HG03280 (cell line): ENCODE measurements around the gene RUNX2.

Source experiments
- ATAC-seq: cut with Tn5 transposase; IDR thresholded peaks from one replicate; pipeline ENCODE4 v1.9.1; 2021; ENCODE audit warnings: mild to moderate bottlenecking, moderate library complexity; ENCODE audit not compliant: unreplicated experiment

RUNX2 gene

DNA sequence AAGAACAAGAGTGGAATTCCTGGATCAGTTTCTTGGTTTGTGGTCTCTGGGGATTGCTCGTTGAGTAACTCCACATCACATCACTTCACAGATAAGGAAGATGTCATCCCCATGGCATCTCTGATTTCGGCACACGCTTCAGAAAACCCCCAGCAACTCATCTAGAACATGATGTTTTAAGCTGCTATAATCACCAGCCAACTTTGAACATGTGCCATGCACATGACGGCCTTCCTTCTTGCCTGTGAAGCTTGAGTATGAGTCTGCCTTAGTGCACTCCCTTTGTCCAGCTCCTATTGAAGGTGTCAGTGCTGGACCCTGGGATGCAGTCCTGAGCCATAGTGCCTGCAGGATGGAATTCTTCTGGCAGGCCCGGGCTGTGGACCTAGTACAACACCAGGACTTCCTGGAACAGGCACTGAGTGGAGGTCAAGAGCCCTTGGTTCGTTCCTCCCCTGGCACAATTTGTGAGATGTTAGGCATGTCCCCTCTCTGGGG, 281.1 kb downstream of the RUNX2 start:
- no peak for ATAC-seq

DNA sequence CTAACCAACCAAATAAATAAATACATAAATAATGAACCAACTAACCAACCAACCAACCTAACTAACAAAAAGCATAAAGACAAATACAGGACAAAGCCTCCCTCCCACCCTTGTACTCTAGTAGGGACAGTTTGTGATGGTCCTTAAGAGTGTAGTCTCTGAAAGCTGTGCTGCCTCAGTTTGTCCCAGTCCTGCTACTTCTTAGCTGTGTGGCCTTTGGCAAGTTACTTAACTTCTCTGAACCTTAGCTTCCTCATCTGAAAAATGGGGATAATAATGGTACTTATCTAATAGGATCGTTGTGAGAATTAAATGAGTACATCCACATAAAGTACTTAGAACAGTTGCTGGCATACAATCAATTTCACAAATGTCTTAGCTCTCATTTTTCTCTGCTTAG, 282.2 kb downstream of the RUNX2 start:
- no peak for ATAC-seq

DNA sequence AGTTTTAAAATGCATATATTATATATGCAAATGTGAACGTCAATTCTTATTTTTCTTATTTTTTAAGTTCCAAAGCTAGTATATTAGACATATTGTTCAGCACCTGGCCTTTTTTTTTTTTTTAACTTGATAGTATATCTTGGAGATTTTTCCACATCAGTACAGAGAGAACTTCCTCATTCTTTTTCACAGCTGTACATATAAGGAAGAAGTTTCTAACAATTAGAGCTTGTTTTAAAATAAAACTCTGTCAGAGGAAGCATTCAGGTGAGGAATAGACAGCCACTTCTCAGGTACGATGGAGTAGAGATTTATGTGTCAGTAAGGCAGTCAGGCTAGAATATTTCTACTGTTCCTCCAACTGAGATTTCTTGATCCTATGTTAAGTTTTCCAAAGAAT, 282.7 kb downstream of the RUNX2 start:
- ATAC-seq: no peak

DNA sequence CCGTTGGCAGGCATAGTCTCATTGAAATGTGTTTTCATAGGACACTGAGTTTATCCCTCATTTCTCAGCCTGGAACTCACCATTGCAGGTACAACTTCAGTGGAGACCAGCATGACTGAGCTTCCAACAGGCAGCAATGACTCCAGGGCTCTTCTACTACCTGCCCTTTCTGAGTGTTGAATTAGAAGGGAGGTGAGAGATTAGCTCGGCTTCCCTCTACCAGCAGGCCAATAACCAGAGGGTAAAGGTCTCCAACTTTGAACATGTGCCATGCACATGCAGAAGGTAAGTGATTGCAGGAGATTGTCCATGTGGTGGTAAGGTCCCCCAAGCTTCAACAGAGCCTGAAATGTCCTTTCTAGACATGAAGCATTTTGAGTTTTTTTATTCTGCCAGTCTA, 283.4 kb downstream of the RUNX2 start:
- ATAC-seq: no peak

DNA sequence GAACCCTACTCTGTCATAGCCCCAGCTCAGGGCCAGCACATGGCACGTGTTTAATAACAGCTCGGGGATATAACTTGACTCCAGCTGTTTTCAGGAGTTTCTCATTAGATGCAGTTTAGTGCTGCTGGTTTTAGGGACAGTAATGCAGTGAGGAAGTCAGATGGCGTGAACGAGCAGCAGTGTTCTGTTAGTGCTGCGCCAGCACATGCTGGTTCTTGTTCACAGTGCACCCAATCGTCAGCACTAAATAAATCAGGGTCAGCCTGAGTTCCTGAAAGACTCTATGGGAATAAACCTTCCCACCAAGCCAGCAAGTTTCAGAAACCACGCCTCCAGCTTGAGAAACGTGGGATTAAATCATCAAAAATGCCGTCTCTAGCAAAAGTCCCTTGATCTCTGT, 285.5 kb downstream of the RUNX2 start:
- no peak for ATAC-seq

DNA sequence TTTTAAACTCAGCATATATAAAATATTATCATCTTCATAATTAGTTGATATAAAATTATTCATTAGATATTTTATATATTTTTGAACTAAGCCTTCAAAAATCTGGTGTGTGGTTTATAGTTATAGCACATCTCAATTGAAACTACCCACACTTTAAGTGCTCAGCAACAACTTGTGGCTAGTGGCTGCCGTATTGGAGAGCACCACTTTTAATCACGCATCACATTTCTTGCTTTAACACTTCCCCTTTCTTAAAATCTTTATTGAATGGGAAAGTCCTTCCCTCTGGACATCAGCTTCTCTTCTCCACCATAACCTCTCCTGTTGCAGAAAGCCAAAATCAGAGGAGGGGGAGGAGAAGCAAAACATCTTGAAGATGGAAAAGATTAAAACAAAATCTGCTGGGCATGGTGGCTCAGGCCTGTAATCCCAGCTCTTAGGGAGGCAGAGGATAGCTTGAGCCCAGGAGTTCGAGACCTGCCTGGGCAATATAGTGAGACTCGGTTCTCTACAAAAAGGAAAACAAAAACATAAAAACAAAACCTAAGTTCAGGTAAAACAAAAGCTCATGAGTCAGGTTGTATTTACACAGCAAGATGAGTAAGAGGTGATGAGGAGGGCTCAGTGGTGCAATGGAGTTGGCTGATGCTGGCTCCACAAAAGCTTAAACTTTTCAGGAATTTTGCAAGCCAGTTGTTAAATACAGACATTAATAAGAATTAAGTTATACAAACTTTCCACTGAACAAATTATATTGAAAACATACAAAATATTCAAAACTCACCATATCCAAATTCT, 286.6 kb downstream of the RUNX2 start:
- ATAC-seq: no peak

DNA sequence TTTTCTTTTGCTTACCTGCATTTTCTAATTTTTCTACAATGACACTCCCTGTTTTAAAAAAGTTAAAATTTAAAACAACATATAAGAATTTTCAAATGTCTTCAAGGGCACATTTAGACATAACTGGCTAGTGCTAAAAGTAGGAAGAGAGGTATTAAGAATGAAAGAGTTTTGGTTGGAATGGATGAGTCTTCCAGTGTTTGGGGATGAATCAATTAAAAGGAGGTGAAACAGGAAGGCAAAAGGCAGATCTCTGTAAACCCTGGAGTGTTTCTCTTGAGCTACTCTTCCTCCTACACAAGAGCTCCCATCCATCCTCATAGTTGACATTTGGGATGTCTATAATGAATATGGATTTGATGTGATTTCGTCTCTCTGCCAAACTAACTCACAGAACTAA, 288.1 kb downstream of the RUNX2 start:
- ATAC-seq: no peak

DNA sequence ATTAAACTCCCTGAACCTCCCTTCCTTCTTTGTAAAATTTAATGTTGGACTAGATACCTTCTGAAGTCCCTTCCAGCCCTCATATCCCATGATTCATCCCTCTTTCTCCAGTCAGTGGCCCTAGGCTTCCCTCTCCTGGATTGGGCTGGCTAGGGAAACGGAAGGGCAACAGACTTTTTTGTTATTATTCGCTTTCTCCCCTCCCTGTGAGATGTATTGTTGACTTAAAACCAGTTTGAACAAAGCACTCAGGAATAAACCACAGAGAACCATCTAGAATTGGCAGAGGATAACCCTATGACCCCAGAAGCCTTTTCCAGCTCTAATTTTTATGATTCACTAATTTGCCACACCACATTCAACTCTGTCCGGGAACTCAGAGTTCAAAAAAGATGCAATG, 289.3 kb downstream of the RUNX2 start:
- ATAC-seq: no peak

DNA sequence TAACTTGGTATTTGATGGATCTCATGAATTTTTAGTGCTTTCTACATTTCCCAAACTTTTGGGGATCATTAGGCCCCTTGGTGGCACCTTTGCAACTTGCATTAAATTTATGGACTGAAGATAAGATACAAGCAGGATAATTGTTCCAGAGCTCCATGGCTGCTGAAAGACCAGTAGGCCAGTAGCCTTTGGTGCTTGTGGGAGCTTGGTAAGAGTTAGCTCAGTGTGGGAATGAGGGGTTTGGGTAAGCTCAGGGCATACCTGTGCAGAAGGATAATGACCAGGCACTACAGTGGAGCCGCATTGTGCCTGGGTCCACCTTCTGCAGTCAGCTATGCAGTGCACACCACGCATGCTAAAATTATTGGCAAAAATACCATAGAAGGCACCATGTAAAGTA, 290.1 kb downstream of the RUNX2 start:
- no peak for ATAC-seq

DNA sequence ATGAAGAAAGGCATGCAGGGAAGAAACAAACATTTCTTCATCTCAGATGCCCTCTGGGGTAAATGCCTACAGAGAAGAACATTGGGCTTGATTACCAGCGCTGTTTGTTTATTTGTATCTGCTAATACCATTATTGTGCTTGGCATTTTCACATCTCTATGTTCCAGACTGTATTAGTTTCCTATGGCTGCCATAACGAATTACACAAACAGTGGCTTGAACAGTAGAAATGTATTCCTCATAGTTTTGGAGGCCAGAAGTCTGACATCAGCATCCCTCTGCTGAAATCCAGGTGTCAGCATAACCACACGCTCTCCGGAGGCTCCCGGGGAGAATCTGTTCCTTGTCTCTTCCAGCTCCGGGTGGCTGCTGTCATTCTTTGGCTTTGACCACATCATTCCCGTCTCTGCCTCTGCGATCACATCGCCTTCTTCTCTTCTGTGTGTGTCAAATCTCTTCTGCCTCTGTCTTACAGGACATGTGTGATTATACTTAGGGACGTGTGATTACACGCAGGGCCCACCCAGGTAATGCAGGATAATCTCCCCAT, 291.2 kb downstream of the RUNX2 start:
- no peak for ATAC-seq

DNA sequence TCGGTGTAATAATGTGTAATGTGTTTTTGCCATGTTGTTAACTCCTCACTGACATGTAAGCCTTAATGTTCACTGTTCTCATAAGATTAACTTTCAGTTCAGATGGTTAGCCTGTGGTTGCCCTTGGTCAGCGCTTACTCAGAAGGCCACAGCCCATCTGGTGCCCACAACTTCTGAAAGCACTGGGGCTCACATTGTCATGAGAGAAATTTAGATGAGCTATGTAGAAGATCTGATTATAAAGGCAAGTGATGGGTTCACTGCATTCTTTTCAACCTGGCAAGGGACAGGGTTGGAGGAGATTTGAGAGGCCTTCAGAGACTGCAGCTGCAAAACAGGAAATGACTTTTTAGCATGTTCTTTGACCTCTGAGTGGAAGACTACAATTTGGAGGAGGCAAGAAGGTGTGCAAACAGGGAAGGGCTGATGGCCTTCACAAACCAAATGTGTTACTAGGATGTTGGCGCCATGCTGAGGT, 291.9 kb downstream of the RUNX2 start:
- ATAC-seq: no peak

DNA sequence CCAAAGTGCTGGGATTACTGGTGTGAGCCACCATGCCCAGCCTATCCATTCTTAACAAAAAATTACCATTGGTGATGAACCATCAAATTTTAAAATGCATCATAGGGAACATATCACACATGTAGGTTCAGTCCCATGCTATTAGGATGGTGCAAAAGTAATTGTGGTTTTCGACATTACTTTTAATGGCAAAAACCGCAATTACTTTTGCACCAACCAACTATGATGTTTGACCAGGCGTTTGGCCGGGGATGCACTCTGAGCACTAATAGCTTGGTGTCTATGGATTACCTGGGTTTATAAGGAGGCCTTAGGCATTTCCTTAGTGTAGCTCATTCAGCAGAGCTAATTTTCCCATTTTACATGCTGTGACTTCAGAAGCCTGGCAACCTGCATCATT, 296.1 kb downstream of the RUNX2 start:
- no peak for ATAC-seq

DNA sequence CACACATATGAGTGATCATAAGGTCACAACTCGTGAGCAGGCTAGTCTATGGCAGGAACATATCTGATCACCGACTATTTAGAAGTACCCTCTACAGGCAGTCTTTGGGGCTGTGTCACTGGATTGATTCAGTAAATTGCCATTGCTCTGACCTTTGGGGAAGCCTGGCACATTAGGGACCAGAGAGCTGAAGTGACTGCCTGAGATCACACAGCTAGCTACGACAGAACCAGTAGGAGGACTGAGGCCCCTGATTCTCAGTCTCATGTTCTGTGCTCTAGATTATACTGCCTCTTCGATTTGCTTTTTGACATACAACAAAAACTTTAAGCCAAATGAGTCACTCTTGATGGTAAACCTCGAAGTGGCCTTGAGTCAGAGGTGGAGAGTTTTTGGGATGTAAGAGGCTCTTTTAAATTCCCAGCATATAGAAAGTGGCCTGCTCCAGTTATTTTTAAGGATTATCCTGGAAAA, 297.1 kb downstream of the RUNX2 start:
- ATAC-seq: no peak

DNA sequence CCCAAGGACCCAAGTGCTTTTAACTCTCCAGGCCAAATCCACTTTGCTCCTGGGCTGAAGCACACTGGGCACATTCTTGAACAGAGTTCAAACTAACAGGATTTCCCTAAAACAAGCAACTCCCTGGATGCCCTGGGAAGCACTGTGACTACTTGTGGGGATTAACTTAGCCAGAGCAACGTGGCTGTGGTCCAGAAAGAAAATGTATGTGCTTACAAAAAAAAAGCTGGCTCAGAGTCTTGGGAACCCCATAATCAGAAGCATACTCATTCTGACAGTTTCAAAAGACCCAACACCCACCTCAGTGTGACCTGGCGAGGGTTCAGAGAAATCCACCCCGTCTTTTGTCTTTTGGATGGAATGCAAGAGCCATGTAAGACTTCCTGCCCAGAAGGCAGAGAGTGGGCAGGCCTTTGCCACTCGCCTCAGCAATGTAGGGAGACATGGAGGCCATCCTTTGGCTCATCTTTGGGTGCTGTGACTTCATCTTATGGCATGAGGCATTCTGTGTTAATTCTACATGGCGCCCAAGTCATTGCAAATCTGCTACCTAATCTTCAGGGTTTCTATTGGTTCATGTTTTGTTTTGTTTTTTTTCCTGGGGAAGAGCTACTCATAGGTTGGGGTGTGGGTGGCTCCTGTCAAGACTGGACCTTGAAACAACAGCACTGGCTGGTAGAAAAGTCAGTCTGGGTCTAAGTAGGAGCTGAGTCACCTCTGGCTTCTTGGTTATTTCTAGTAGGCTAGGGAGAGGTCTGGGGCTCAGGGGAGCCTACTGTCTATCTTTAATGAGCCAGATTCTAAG, 298.2 kb downstream of the RUNX2 start:
- ATAC-seq: no peak

DNA sequence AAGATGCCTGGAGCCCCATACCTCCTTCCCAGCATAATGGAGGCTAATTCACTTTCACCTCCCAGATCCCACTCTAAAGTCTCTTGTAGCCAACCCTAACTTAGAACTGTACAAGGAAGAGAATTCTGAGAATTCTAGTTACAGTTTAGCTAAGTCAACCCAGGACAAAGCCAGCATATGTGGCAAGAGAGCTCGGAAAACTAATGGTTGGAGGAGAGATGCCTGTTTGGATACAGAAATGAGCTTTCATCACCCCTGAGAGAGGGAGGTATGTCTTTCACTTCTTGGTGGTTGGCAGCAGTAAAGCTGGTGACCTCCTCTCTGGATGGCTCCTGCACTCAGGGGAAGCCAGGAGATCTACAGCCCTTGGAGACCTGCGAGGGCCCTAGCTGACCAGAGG, 302.2 kb downstream of the RUNX2 start:
- ATAC-seq: no peak

DNA sequence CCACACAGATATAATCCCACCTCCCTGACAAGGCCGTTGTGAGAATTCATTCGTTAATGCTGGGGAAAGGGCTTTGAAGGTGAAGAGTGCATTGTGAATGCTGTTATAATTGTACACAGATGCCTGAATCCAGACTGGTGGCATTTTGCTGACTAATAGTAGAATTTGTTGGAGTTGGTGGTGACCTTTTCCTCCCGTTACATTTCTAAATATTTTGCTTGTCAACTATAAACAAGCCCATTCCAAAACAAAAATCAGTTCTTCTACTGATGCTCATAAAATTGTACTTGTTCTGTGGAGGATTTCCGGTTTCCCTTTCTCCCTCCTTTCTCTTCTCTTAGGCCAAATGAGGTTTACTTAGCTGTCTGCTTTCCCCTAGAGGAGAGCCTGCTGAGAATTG, 302.7 kb downstream of the RUNX2 start:
- ATAC-seq: no peak

DNA sequence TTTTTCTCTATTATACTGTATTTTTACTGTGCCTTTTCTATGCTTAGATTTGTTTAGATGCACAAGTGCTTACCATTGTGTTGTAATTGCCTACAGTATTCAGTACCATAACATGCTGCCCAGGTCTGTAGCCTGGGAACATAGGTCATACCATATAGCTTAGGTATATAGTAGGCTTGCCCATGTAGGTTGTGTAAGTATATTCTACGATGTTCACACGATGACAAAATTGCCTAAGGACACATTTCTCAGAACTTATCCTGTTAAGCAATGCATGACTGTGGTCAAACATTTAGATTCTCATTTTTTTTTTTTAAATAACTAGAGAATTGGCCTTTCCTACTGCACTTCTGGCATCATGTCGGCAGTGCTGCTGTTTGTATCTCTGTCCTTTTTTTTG, 303.3 kb downstream of the RUNX2 start:
- ATAC-seq: no peak

DNA sequence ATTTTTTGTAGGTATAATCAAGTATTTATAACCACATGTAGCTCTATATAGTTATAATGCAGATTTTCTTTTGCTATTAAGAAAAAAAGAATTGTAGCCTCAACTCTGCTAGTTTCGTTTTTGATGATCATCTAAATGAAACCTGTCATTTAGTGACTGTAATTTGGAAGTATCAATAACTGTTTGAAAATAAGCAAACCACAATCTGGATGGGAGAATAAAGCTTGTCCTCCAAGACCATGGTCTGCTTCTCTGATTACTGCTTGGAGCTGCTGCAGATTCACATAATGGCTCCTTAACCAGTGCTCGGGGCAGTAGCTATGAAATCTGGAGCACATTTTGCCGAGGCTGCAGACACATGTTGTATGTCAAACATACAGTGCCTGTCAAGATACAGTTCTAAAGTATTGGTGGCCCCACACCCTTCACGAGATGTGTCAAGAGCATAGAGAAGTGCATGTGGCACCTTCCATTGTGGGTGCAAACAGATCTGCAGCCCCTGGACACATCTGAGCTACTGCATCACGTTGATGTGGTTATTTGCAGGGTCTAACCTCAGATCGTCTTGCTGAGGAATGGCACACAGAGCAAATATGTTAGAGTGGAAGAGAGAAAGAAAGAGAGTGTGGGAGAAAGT, 305.3 kb downstream of the RUNX2 start:
- no peak for ATAC-seq

DNA sequence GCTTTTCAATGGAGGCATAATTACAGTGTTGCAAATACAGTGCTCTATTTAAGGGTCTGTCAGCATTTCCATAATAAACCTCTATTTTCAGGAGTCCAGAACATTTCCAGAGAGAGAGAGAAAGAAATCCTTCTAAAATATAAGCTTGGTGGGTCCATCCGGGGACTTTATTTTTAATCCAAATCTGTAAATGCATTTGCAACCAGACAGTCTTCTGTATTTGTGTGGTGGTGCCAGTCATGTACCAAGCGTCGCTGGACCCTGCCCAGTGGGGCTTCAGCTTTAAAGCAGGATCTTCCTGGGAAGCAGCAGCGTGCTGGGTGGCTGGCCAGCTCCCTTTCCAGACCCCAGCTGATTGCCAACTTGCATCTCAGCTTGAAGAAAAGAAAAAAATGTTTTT, 306.1 kb downstream of the RUNX2 start:
- ATAC-seq: no peak

DNA sequence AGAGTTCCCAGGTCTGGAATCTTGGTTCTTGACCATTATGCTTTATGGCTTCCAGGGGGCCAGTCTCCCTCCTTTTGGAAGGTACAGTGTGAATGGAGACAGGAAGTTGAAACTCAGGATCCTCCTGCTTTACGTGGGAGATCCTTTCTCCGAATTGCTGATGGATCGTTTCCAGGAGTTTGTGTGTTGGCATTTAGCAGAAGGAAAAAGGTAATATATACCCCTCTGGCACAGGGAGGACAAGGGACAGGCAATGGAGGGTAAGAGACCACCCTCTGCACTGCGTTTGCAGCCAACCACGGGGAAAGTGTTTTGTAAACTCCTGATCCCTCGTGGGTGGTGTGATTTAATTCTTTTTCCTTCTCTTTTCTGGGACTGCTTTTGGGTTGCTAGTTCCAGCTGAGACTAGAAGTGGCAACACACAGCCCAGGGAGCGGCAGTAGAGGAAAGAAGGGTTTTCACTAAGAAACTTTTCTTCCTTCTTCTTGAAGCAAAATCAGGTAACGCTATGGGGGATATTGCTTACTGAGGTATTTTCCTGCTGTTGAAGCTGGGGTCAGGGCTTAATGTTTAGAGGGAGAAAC, 307.2 kb downstream of the RUNX2 start:
- no peak for ATAC-seq

DNA sequence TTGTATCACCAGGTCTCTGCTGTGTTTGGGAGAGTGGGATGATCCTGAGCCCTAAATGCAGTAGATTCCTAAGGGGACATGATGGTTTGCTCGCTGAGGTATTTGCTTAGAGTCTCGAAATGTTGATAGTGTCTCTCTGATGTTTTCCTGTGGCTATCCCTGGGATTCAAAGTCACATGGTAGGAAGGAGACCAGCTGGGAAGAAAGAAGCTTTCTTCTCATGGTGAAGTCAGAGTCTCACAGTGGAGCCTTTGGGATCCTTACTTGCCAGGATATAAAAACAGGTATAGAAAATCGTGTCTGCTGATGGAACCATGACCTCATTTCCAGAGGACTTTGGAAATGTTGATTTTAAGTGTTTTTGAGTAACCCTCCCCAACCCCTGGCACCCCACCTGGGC, 308.9 kb downstream of the RUNX2 start:
- ATAC-seq: no peak
